Measurements from ENCODE around the gene FOSL2. TPM values are rescaled to one million over a fixed set of nuclear protein-coding genes. Genes with fewer than 3 reads are reported as not detected.

The FOSL2 gene
- total RNA-seq, 1 experiment from 2014 or later: 12.2 TPM

- H3K36me3 ChIP-seq (ENCODE audit: insufficient read depth, low read length, poor library complexity, severe bottlenecking): no peaks in the 10 kb centered on the region
- ChIA-PET CTCF (interaction anchor here (0.6 kb wide), 1 partner anchor 31 kb away, joined by 3 read pairs; no protein-coding TSS in a partner anchor), POLR2A (ENCODE audit: low non-redundant PET) (no interaction called here)
- DNase-seq (ENCODE audit: low spot score): peak; percentile 19
- TF ChIP-seq, protein P1, sequence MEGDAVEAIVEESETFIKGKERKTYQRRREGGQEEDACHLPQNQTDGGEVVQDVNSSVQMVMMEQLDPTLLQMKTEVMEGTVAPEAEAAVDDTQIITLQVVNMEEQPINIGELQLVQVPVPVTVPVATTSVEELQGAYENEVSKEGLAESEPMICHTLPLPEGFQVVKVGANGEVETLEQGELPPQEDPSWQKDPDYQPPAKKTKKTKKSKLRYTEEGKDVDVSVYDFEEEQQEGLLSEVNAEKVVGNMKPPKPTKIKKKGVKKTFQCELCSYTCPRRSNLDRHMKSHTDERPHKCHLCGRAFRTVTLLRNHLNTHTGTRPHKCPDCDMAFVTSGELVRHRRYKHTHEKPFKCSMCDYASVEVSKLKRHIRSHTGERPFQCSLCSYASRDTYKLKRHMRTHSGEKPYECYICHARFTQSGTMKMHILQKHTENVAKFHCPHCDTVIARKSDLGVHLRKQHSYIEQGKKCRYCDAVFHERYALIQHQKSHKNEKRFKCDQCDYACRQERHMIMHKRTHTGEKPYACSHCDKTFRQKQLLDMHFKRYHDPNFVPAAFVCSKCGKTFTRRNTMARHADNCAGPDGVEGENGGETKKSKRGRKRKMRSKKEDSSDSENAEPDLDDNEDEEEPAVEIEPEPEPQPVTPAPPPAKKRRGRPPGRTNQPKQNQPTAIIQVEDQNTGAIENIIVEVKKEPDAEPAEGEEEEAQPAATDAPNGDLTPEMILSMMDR (conservative IDR thresholded peaks at IDR 0.05; ENCODE audit: low read depth, low read length): no peak
- TF ChIP-seq EZH2 (IDR thresholded peaks at IDR 0.05; ENCODE audit: borderline replicate concordance, low read depth, low read length, poor library complexity, severe bottlenecking): no peak
- H3K27me3 ChIP-seq (replicated peaks; ENCODE audit: insufficient read depth, low read depth, low read length, poor library complexity): no peaks in the 10 kb centered on the region
- H3K4me1 ChIP-seq (ENCODE audit: insufficient read depth, low read length, poor library complexity, severe bottlenecking): no peaks in the 10 kb centered on the region
- H3K27ac ChIP-seq (ENCODE audit: low read depth, low read length, poor library complexity, severe bottlenecking): no peak overlapping the region
- no TSS peak for BruUV-seq (replicated peaks)
- intact Hi-C loops (cut with micrococcal nuclease; ENCODE audit: unreplicated experiment): no loop called here
- no peaks in the 10 kb centered on the region for H3K9me3 ChIP-seq (ENCODE audit: low read depth, low read length, poor library complexity, severe bottlenecking)
- no peak overlapping the region for H3K4me3 ChIP-seq (ENCODE audit: low read depth, low read length, poor library complexity, severe bottlenecking)
These were observed 55.5 kb downstream of the FOSL2 start for GRCh38 chr2:28447943-28448792.

DNA sequence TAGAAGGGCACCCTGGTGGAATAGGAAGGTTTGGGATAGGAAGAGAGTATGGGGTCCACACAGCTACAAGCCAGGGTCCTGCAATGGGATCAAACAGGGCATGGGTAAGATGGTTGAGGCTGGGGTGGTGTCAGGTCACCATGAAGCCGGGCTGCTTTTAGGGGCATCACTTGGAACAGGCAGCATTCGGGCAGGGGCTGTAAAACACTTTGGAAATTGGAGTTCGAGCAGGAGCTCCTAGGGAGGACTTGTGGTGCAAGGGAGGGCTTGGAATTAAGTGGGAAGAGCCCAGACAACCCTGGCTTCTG lies 56.1 kb downstream of the FOSL2 start:
- intact Hi-C loops (cut with micrococcal nuclease; ENCODE audit: unreplicated experiment): no loop called here
- no TSS peak for BruUV-seq (replicated peaks)
- DNase-seq (ENCODE audit: low spot score): no peak
- POLR2A ChIA-PET (ENCODE audit: low non-redundant PET): no interaction called here
- CTCF ChIA-PET: no interaction called here
- Histone ChIP-seq H3K27me3 (replicated peaks; ENCODE audit: insufficient read depth, low read depth, low read length, poor library complexity) (no peaks in the 10 kb centered on the region), H3K4me3 (ENCODE audit: low read depth, low read length, poor library complexity, severe bottlenecking) (no peak overlapping the region), H3K36me3 (ENCODE audit: insufficient read depth, low read length, poor library complexity, severe bottlenecking) (no peaks in the 10 kb centered on the region), H3K27ac (ENCODE audit: low read depth, low read length, poor library complexity, severe bottlenecking) (no peak overlapping the region), H3K9me3 (ENCODE audit: low read depth, low read length, poor library complexity, severe bottlenecking) (no peaks in the 10 kb centered on the region), H3K4me1 (ENCODE audit: insufficient read depth, low read length, poor library complexity, severe bottlenecking) (no peaks in the 10 kb centered on the region)
- TF ChIP-seq EZH2 (IDR thresholded peaks at IDR 0.05; ENCODE audit: borderline replicate concordance, low read depth, low read length, poor library complexity, severe bottlenecking): no peak
- TF ChIP-seq, protein P1 (conservative IDR thresholded peaks at IDR 0.05; ENCODE audit: low read depth, low read length): no peak

DNA sequence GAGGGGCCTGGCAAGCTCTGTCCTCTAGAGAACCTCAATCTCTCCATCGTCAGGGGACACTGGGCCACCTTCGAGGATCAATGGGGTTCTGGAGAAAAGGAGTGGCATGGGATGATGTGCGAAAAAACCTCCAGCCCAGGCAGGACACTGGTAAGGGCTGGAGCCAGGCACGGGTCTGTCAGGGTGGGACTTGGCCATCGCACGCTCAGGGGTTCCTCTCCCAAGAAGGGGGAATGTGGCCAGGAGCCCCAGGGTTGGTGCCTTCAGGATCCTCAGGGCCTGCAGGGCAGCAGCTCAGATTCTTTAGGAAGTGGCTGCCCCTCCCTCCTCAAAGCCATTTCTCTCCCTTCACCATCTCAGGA lies 56.4 kb downstream of the FOSL2 start:
- no peaks in the 10 kb centered on the region for H3K9me3 ChIP-seq (ENCODE audit: low read depth, low read length, poor library complexity, severe bottlenecking)
- DNase-seq (ENCODE audit: low spot score): no peak
- BruUV-seq (replicated peaks): no TSS peak
- CTCF ChIA-PET: no interaction called here
- no peaks in the 10 kb centered on the region for H3K4me1 ChIP-seq (ENCODE audit: insufficient read depth, low read length, poor library complexity, severe bottlenecking)
- TF ChIP-seq, protein P1 (conservative IDR thresholded peaks at IDR 0.05; ENCODE audit: low read depth, low read length): no peak
- TF ChIP-seq EZH2 (IDR thresholded peaks at IDR 0.05; ENCODE audit: borderline replicate concordance, low read depth, low read length, poor library complexity, severe bottlenecking): no peak
- no peak overlapping the region for H3K4me3 ChIP-seq (ENCODE audit: low read depth, low read length, poor library complexity, severe bottlenecking)
- H3K36me3 ChIP-seq (ENCODE audit: insufficient read depth, low read length, poor library complexity, severe bottlenecking): no peaks in the 10 kb centered on the region
- intact Hi-C loops (cut with micrococcal nuclease; ENCODE audit: unreplicated experiment): no loop called here
- H3K27me3 ChIP-seq (replicated peaks; ENCODE audit: insufficient read depth, low read depth, low read length, poor library complexity): no peaks in the 10 kb centered on the region
- H3K27ac ChIP-seq (ENCODE audit: low read depth, low read length, poor library complexity, severe bottlenecking): no peak overlapping the region
- POLR2A ChIA-PET (ENCODE audit: low non-redundant PET): no interaction called here

Data from A673 (cell line).